VCaP (cell line): ENCODE data around the gene SLC47A2.
"Not testable (repeated sequence)": the region's sequence is repeated elsewhere in the genome, so short reads cannot be mapped to it uniquely, and the experiment has no call there.

Experiments
- H3K27ac ChIP-seq: fragments of 450-650 bp; 2 replicates; pipeline ENCODE4 v1.5.1; 2017
- CTCF ChIP-seq: fragments of 450-650 bp; conservative IDR thresholded peaks from 2 replicates; pipeline ENCODE4 v1.5.1; 2017; ENCODE audit warnings: mild to moderate bottlenecking, moderate library complexity

SLC47A2 gene

GRCh38 chr17:19716108-19717030, at the start of gene SLC47A2:
TSS of gene SLC47A2 (minus strand) at chr17:19716584. CDS start at chr17:19716555, 29 bp downstream.
- H3K27ac ChIP-seq = no peak within 1 kb of the TSS
- no peak for TF ChIP-seq CTCF

- no peak overlapping the region for H3K27ac ChIP-seq
- TF ChIP-seq CTCF = no peak
Measured at GRCh38 chr17:19766016-19766415, 49.6 kb upstream of the SLC47A2 start.

GRCh38 chr17:19763991-19764390, 47.6 kb upstream of the SLC47A2 start:
- H3K27ac ChIP-seq = not testable (repeated sequence)

GRCh38 chr17:19763416-19763815, 47.0 kb upstream of the SLC47A2 start:
- TF ChIP-seq CTCF = no peak
- no peak overlapping the region for H3K27ac ChIP-seq

- no peak overlapping the region for H3K27ac ChIP-seq
- TF ChIP-seq CTCF = peak; percentile 75
Measured at GRCh38 chr17:19762515-19762961, 46.2 kb upstream of the SLC47A2 start.

- no peak for TF ChIP-seq CTCF
- no peak overlapping the region for H3K27ac ChIP-seq
Measured at GRCh38 chr17:19760746-19761145, 44.4 kb upstream of the SLC47A2 start.

- no peak for TF ChIP-seq CTCF
- no peak overlapping the region for H3K27ac ChIP-seq
Measured at GRCh38 chr17:19759568-19760549, 43.5 kb upstream of the SLC47A2 start.
